ENCODE results near the gene RNF187. TPM values are rescaled to one million over a fixed set of nuclear protein-coding genes. Genes with fewer than 3 reads are reported as not detected.
A peak's percentile ranks its signal among the peaks of the same experiment; 100 is the strongest.

Gene RNF187
- total RNA-seq, 2 experiments from 2014 or later, result 129 to 139 TPM

GRCh38 chr1:228471762-228472398 lies 15.3 kb upstream of the RNF187 start:
- Mint-ChIP-seq H3K27ac (peak overlapping the region; percentile 37), H3K4me1 (ENCODE audit: low read depth) (peaks cover 43% of the 10 kb centered on the region), H3K36me3 (ENCODE audit: low read depth) (peaks cover 7% of the 10 kb centered on the region), H3K27me3 (ENCODE audit: low read depth) (peaks cover 7% of the 10 kb centered on the region), H3K9me3 (ENCODE audit: insufficient read depth) (no peaks in the 10 kb centered on the region), H3K4me3 (no peak overlapping the region)
- CTCF ChIA-PET, result interaction anchor here (0.6 to 9.8 kb wide), 11 partner anchors 9 to 306 kb away, joined by 3 to 123 read pairs (median 4); partner anchors contain the start of gene RNF187
- peak; percentile 85 for ATAC-seq
- peak; percentile 64 for DNase-seq
- POLR2A ChIA-PET, result interaction anchor here (2.7 to 9.0 kb wide), 3 partner anchors 7 to 15 kb away, joined by 16 to 108 read pairs (median 27); partner anchors contain the start of gene RNF187

GRCh38 chr1:228472655-228473054 lies 14.5 kb upstream of the RNF187 start:
- Mint-ChIP-seq H3K9me3 (ENCODE audit: insufficient read depth) (no peaks in the 10 kb centered on the region), H3K27ac (peak overlapping the region; percentile 80), H3K36me3 (ENCODE audit: low read depth) (peaks cover 7% of the 10 kb centered on the region), H3K4me3 (peak overlapping the region; percentile 11), H3K4me1 (ENCODE audit: low read depth) (peaks cover 41% of the 10 kb centered on the region), H3K27me3 (ENCODE audit: low read depth) (peaks cover 5% of the 10 kb centered on the region)
- ChIA-PET POLR2A (interaction anchor here (2.7 to 9.0 kb wide), 3 partner anchors 8 to 15 kb away, joined by 16 to 108 read pairs (median 27); partner anchors contain the start of gene RNF187), CTCF (interaction anchor here (1.1 to 9.8 kb wide), 9 partner anchors 8 to 306 kb away, joined by 3 to 123 read pairs (median 19); partner anchors contain the start of gene RNF187)
- DNase-seq, result no peak
- ATAC-seq, result no peak

GRCh38 chr1:228474507-228474906 lies 12.7 kb upstream of the RNF187 start:
- ChIA-PET CTCF (interaction anchor here (5.4 to 9.8 kb wide), 3 partner anchors 13 to 26 kb away, joined by 32 to 123 read pairs (median 47); partner anchors contain the start of gene RNF187), POLR2A (interaction anchor here (2.5 to 9.0 kb wide), 2 partner anchors 10 to 18 kb away, joined by 9 to 108 read pairs; a partner anchor contains a TSS)
- H3K9me3 Mint-ChIP-seq (ENCODE audit: insufficient read depth), result no peaks in the 10 kb centered on the region
- H3K27ac Mint-ChIP-seq, result no peak overlapping the region
- DNase-seq (no peak), ATAC-seq (no peak)
- no peak overlapping the region for H3K4me3 Mint-ChIP-seq
- peaks cover 7% of the 10 kb centered on the region for H3K36me3 Mint-ChIP-seq (ENCODE audit: low read depth)
- H3K27me3 Mint-ChIP-seq (ENCODE audit: low read depth), result peaks cover 4% of the 10 kb centered on the region
- peaks cover 53% of the 10 kb centered on the region for H3K4me1 Mint-ChIP-seq (ENCODE audit: low read depth)

GRCh38 chr1:228475812-228476211 lies 11.4 kb upstream of the RNF187 start:
- ChIA-PET CTCF (interaction anchor here (5.4 to 9.8 kb wide), 3 partner anchors 12 to 25 kb away, joined by 32 to 123 read pairs (median 47); partner anchors contain the start of gene RNF187), POLR2A (interaction anchor here (1.1 to 9.0 kb wide), 3 partner anchors 11 to 69 kb away, joined by 3 to 108 read pairs (median 9); partner anchors contain the start of gene TRIM11)
- peaks cover 66% of the 10 kb centered on the region for H3K4me1 Mint-ChIP-seq (ENCODE audit: low read depth)
- peaks cover 7% of the 10 kb centered on the region for H3K36me3 Mint-ChIP-seq (ENCODE audit: low read depth)
- no peak overlapping the region for H3K4me3 Mint-ChIP-seq
- H3K27me3 Mint-ChIP-seq (ENCODE audit: low read depth), result no peaks in the 10 kb centered on the region
- H3K9me3 Mint-ChIP-seq (ENCODE audit: insufficient read depth), result no peaks in the 10 kb centered on the region
- ATAC-seq, result no peak
- DNase-seq, result no peak
- no peak overlapping the region for H3K27ac Mint-ChIP-seq

- peaks cover 7% of the 10 kb centered on the region for H3K36me3 Mint-ChIP-seq (ENCODE audit: low read depth)
- no peak for DNase-seq
- H3K4me1 Mint-ChIP-seq (ENCODE audit: low read depth), result peaks cover 69% of the 10 kb centered on the region
- ChIA-PET POLR2A (interaction anchor here (0.6 to 9.0 kb wide), 7 partner anchors 9 to 100 kb away, joined by 3 to 108 read pairs (median 5); partner anchors contain the start of genes RNF187 and TRIM11), CTCF (interaction anchor here (0.8 to 9.8 kb wide), 3 partner anchors 9 to 23 kb away, joined by 3 to 123 read pairs (median 32); a partner anchor contains a TSS)
- no peak overlapping the region for H3K27ac Mint-ChIP-seq
- no peak for ATAC-seq
- no peaks in the 10 kb centered on the region for H3K27me3 Mint-ChIP-seq (ENCODE audit: low read depth)
- H3K9me3 Mint-ChIP-seq (ENCODE audit: insufficient read depth), result no peaks in the 10 kb centered on the region
- no peak overlapping the region for H3K4me3 Mint-ChIP-seq
These were observed 9.9 kb upstream of the RNF187 start for GRCh38 chr1:228477263-228477662.

- peaks cover 68% of the 10 kb centered on the region for H3K4me1 Mint-ChIP-seq (ENCODE audit: low read depth)
- no peaks in the 10 kb centered on the region for H3K27me3 Mint-ChIP-seq (ENCODE audit: low read depth)
- no peak overlapping the region for H3K4me3 Mint-ChIP-seq
- POLR2A ChIA-PET, result interaction anchor here (1.3 to 9.0 kb wide), 5 partner anchors 9 to 72 kb away, joined by 3 to 108 read pairs (median 8); partner anchors contain the start of gene TRIM11
- DNase-seq, result no peak
- H3K9me3 Mint-ChIP-seq (ENCODE audit: insufficient read depth), result no peaks in the 10 kb centered on the region
- CTCF ChIA-PET, result interaction anchor here (1.0 to 9.8 kb wide), 3 partner anchors 10 to 22 kb away, joined by 4 to 123 read pairs (median 32); a partner anchor contains a TSS
- H3K36me3 Mint-ChIP-seq (ENCODE audit: low read depth), result peaks cover 5% of the 10 kb centered on the region
- H3K27ac Mint-ChIP-seq, result peak overlapping the region; percentile 98
- ATAC-seq, result no peak
These were observed 8.9 kb upstream of the RNF187 start for GRCh38 chr1:228478326-228478725.

GRCh38 chr1:228478912-228479711 lies 8.1 kb upstream of the RNF187 start:
- peak; percentile 81 for ATAC-seq
- peak overlapping the region; percentile 98 for H3K27ac Mint-ChIP-seq
- DNase-seq, result peak; percentile 59
- H3K27me3 Mint-ChIP-seq (ENCODE audit: low read depth), result no peaks in the 10 kb centered on the region
- peak overlapping the region; percentile 73 for H3K4me3 Mint-ChIP-seq
- H3K36me3 Mint-ChIP-seq (ENCODE audit: low read depth), result no peaks in the 10 kb centered on the region
- peaks cover 66% of the 10 kb centered on the region for H3K4me1 Mint-ChIP-seq (ENCODE audit: low read depth)
- CTCF ChIA-PET, result interaction anchor here (0.6 to 9.8 kb wide), 5 partner anchors 7 to 302 kb away, joined by 3 to 123 read pairs (median 19); a partner anchor contains a TSS
- POLR2A ChIA-PET, result interaction anchor here (0.8 to 9.0 kb wide), 7 partner anchors 9 to 73 kb away, joined by 3 to 108 read pairs (median 5); partner anchors contain the start of gene TRIM11
- H3K9me3 Mint-ChIP-seq (ENCODE audit: insufficient read depth), result no peaks in the 10 kb centered on the region

GRCh38 chr1:228483789-228484188 lies 3.4 kb upstream of the RNF187 start:
- POLR2A ChIA-PET, result interaction anchor here (0.7 kb wide), 1 partner anchor 29 kb away, joined by 3 read pairs; no protein-coding TSS in a partner anchor
- DNase-seq (no peak), ATAC-seq (no peak)
- Mint-ChIP-seq H3K9me3 (ENCODE audit: insufficient read depth) (no peaks in the 10 kb centered on the region), H3K4me1 (ENCODE audit: low read depth) (peaks cover 59% of the 10 kb centered on the region), H3K36me3 (ENCODE audit: low read depth) (peaks cover 6% of the 10 kb centered on the region), H3K27ac (peak overlapping the region; percentile 52), H3K4me3 (no peak overlapping the region), H3K27me3 (ENCODE audit: low read depth) (no peaks in the 10 kb centered on the region)
- CTCF ChIA-PET, result no interaction called here

- ChIA-PET CTCF (interaction anchor here (0.9 to 6.3 kb wide), 8 partner anchors 9 to 356 kb away, joined by 3 to 68 read pairs (median 7); a partner anchor contains a TSS), POLR2A (interaction anchor here (0.7 to 4.1 kb wide), 14 partner anchors 9 to 82 kb away, joined by 3 to 93 read pairs (median 4); partner anchors contain the start of gene TRIM11)
- peaks cover 32% of the 10 kb centered on the region for H3K36me3 Mint-ChIP-seq (ENCODE audit: low read depth)
- no peaks in the 10 kb centered on the region for H3K27me3 Mint-ChIP-seq (ENCODE audit: low read depth)
- peak; percentile 71 for ATAC-seq
- H3K4me1 Mint-ChIP-seq (ENCODE audit: low read depth), result peaks cover 58% of the 10 kb centered on the region
- peak overlapping the region; percentile 100 for H3K27ac Mint-ChIP-seq
- H3K4me3 Mint-ChIP-seq, result peak overlapping the region; percentile 88
- no peaks in the 10 kb centered on the region for H3K9me3 Mint-ChIP-seq (ENCODE audit: insufficient read depth)
- peak; percentile 86 for DNase-seq
These were observed 416 bp upstream of the RNF187 start for GRCh38 chr1:228486596-228487335.

GRCh38 chr1:228488125-228488817 lies 1.1 kb downstream of the RNF187 start:
- Mint-ChIP-seq H3K27ac (peak overlapping the region; percentile 94), H3K4me3 (peak overlapping the region; percentile 89), H3K36me3 (ENCODE audit: low read depth) (peaks cover 43% of the 10 kb centered on the region), H3K4me1 (ENCODE audit: low read depth) (peaks cover 47% of the 10 kb centered on the region), H3K9me3 (ENCODE audit: insufficient read depth) (no peaks in the 10 kb centered on the region), H3K27me3 (ENCODE audit: low read depth) (no peaks in the 10 kb centered on the region)
- ATAC-seq (no peak), DNase-seq (no peak)
- CTCF ChIA-PET, result interaction anchor here (0.9 to 6.3 kb wide), 5 partner anchors 13 to 32 kb away, joined by 3 to 68 read pairs (median 47); a partner anchor contains a TSS
- POLR2A ChIA-PET, result interaction anchor here (0.6 to 4.1 kb wide), 7 partner anchors 9 to 314 kb away, joined by 3 to 93 read pairs (median 3); no protein-coding TSS in a partner anchor
